ENCODE data around the gene ADAMTS2. TPM values are rescaled to one million over a fixed set of nuclear protein-coding genes. Genes with fewer than 3 reads are reported as not detected.

ADAMTS2 gene
- total RNA-seq, 1 donor from 2014 or later: not detected

DNA sequence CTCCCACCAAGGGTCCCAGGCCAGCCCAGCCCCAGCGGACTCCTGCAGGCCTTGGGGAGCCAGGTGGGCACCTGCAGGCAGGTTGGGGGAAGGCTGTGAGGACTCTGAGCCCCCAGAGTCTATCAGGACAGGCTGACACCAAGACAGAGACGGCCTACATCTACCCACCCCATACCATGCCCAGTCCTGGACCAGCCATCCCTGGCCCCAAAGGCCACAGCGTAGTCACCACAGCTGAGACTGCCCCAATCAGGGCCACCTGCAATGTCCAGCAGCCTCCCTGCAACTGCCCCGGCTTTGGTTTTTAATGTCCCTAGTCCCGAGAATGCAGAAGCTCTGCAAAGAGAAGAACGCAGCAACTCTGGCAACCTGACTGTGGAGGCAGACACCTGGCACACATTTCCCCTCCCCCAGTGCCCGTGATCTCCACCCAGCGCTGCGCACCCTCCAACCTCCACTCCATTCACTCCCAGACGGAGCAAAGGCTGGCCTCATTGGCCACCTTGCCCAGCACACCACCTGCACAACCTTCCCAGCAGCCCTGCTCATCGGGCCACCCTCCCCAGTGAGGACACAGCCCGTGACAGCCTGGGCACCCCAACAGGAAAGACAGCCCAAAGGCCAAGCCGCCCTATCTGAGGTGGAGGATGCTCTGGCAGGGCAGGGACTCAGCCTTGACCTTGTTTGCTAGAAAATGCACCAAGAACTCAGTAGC lies 14.9 kb downstream of the ADAMTS2 start:
- CTCF ChIA-PET: no interaction called here
- POLR2A ChIA-PET: no interaction called here
- Mint-ChIP-seq H3K27ac (no peak overlapping the region), H3K9me3 (no peaks in the 10 kb centered on the region), H3K27me3 (peaks cover 8% of the 10 kb centered on the region), H3K36me3 (ENCODE audit: low read depth) (no peaks in the 10 kb centered on the region), H3K4me3 (no peak overlapping the region), H3K4me1 (no peaks in the 10 kb centered on the region)
- no peak for DNase-seq
- no peak for ATAC-seq (ENCODE audit: low read depth)
- TF ChIP-seq, protein P1, sequence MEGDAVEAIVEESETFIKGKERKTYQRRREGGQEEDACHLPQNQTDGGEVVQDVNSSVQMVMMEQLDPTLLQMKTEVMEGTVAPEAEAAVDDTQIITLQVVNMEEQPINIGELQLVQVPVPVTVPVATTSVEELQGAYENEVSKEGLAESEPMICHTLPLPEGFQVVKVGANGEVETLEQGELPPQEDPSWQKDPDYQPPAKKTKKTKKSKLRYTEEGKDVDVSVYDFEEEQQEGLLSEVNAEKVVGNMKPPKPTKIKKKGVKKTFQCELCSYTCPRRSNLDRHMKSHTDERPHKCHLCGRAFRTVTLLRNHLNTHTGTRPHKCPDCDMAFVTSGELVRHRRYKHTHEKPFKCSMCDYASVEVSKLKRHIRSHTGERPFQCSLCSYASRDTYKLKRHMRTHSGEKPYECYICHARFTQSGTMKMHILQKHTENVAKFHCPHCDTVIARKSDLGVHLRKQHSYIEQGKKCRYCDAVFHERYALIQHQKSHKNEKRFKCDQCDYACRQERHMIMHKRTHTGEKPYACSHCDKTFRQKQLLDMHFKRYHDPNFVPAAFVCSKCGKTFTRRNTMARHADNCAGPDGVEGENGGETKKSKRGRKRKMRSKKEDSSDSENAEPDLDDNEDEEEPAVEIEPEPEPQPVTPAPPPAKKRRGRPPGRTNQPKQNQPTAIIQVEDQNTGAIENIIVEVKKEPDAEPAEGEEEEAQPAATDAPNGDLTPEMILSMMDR (IDR thresholded peaks at IDR 0.05): no peak
- intact Hi-C loops (cut with micrococcal nuclease): no loop called here

DNA sequence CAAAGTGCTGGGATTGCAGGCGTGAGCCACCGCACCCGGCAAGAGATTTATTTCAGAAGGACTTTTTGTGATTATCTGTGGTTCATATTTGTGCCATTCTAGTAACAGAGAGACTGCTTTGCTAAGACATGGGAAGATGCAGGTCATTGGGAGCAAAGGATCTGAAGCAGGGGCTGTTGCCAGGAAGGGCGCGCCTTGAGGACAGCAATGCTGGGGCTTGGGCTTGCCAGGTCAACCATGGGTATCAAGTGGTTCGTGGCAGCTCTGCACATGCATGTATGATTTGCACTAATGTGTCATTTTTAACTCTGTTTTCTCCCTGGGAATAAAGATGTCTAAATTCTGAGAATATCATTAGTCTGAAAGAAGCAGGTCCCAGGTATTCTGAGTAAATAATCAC lies 17.0 kb downstream of the ADAMTS2 start:
- H3K27ac Mint-ChIP-seq: no peak overlapping the region
- H3K36me3 Mint-ChIP-seq (ENCODE audit: low read depth): no peaks in the 10 kb centered on the region
- peaks cover 8% of the 10 kb centered on the region for H3K27me3 Mint-ChIP-seq
- H3K9me3 Mint-ChIP-seq: no peaks in the 10 kb centered on the region
- no peak overlapping the region for H3K4me3 Mint-ChIP-seq
- POLR2A ChIA-PET: no interaction called here
- intact Hi-C loops (cut with micrococcal nuclease): no loop called here
- no peaks in the 10 kb centered on the region for H3K4me1 Mint-ChIP-seq
- ATAC-seq (ENCODE audit: low read depth): no peak
- CTCF ChIA-PET: no interaction called here
- TF ChIP-seq, protein P1 (IDR thresholded peaks at IDR 0.05): no peak
- DNase-seq: no peak

DNA sequence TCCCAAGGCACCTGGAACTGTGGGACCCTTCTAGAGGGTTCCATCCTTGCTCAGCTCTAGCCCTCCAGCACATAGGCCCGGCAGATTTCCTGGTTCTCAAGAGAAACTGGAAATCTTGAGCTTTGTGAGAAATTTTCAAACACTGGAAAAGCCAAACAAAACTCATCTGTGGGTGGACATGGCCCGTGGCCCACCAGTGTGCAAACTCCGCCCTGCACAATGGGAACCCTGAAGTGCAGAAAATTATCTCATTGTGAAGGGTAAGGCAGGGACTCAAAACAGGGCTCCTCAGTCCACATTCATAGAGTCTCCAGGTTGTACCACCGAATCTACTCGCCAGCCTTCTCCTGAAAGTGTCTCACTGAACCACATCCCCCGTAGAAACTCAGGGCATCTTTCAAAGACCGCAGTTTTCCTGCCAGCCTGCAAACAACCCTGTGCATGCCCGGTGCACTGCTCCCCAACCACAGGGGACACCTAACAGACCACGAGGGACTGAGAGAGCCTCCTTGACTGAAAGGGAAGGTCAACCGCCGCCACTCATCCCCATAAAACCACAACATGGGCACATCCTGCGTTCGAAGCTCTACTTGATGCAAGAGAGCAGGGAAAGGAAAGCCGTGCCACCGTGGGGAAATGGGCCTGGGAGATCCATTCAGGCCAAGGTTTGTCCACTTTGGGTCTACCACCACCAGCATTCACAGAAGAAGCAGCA lies 18.1 kb downstream of the ADAMTS2 start:
- no peaks in the 10 kb centered on the region for H3K9me3 Mint-ChIP-seq
- H3K4me1 Mint-ChIP-seq: no peaks in the 10 kb centered on the region
- DNase-seq (no peak), ATAC-seq (ENCODE audit: low read depth) (no peak)
- no peaks in the 10 kb centered on the region for H3K36me3 Mint-ChIP-seq (ENCODE audit: low read depth)
- peaks cover 8% of the 10 kb centered on the region for H3K27me3 Mint-ChIP-seq
- no peak overlapping the region for H3K27ac Mint-ChIP-seq
- TF ChIP-seq, protein P1 (IDR thresholded peaks at IDR 0.05): no peak
- intact Hi-C loops (cut with micrococcal nuclease): no loop called here
- ChIA-PET POLR2A (no interaction called here), CTCF (no interaction called here)
- no peak overlapping the region for H3K4me3 Mint-ChIP-seq

DNA sequence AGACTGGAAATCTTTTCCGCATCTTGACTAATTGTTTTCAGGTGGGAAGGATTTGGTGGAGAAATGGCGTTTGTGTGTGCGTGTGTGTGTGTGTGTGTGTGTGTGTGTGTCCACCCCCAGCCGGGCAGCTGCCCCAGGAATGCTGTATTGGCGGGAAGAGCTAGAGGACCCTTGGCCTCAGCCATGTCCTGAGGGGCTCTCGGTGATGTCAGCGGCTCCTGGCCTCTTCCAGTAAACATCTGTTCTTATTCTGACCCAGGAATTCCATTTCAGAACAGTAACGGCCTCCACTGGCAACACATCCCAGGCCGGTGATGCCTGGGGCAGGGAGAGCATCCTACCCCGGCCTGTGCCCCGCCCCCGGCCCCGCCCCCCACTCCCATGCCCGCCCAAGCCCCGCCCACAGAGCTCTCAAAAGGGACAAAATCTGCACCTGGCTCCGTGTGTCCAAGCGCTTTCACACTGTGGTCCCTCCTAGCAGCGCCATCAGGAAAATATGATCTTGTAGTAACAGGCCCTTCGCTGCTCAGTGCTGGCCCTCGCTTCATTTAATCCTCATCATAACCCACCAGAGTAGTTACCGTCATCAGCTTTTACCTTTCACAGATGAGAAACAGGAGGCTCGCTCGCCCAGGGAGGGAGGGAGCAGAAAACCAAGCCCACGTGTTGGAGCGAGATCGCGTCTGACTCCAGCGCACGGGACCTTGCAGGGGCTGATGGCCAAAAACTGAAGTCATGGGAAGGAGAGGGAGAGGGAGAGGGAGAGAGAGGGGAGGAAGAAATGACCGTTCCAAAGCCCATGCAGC lies 18.9 kb downstream of the ADAMTS2 start:
- intact Hi-C loops (cut with micrococcal nuclease): no loop called here
- H3K27ac Mint-ChIP-seq: no peak overlapping the region
- H3K9me3 Mint-ChIP-seq: no peaks in the 10 kb centered on the region
- TF ChIP-seq, protein P1 (IDR thresholded peaks at IDR 0.05): no peak
- peaks cover 13% of the 10 kb centered on the region for H3K27me3 Mint-ChIP-seq
- ATAC-seq (ENCODE audit: low read depth) (no peak), DNase-seq (no peak)
- POLR2A ChIA-PET: no interaction called here
- no peak overlapping the region for H3K4me3 Mint-ChIP-seq
- CTCF ChIA-PET: no interaction called here
- no peaks in the 10 kb centered on the region for H3K36me3 Mint-ChIP-seq (ENCODE audit: low read depth)
- no peaks in the 10 kb centered on the region for H3K4me1 Mint-ChIP-seq

Measured in activated B cell treated with CpG ODN at 0.5 μM for 24 hours (primary cell).